ENCODE measurements around the gene PHACTR3. TPM values are rescaled to one million over a fixed set of nuclear protein-coding genes. Genes with fewer than 3 reads are reported as not detected.
A peak's percentile ranks its signal among the peaks of the same experiment; 100 is the strongest.

Gene PHACTR3
- total RNA-seq, 3 donors from 2014 or later, result 0.41 to 3.4 (median 1.1) TPM

DNA sequence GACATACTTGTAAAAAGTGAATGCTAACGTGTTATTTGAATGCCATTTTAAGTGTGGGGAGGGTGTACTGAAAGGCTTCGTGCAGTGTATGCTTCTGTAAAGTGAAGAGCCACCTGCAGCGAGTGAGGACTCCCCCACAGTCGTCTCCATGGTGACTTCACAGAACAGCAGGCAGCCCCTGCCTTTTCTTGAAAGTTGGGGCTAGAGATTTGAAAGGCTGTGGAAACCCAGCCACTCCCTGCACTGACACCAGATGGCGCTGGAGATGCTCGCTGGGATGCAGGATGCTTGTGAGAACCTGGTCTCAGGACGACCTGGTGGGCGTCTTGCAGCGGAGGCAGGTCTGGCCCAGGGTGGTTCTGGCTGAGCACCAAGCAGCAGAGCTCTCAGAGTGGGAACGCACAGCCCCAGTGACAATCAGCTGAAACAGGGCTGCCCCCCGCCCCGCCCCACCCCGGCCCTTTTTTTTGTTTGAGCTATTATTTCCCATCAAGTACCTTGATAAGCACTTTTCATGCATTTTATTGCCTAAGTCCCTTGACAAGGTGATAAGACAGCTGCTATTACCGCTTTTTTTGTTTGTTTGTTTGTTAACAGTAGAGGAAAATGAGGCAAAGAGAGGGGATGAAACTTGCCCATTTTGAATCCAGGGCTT is 178.8 kb downstream of the PHACTR3 start:
- no peaks in the 10 kb centered on the region for H3K36me3 ChIP-seq (ENCODE audit: low read depth)
- H3K9me3 ChIP-seq, result no peaks in the 10 kb centered on the region
- TF ChIP-seq CTCF (IDR thresholded peaks at IDR 0.05), result peak; percentile 57
- DNase-seq, result peak in 2 of 3 donors; percentile 66 to 76
- intact Hi-C loops (cut with DNase I, micrococcal nuclease), result no loop called here
- H3K4me3 ChIP-seq, result no peak overlapping the region
- H3K4me1 ChIP-seq (ENCODE audit: low read depth), result no peaks in the 10 kb centered on the region
- peak; percentile 73 for ATAC-seq

- no peak for TF ChIP-seq CTCF (IDR thresholded peaks at IDR 0.05)
- no peak for DNase-seq
- Histone ChIP-seq H3K9me3 (no peaks in the 10 kb centered on the region), H3K36me3 (ENCODE audit: low read depth) (no peaks in the 10 kb centered on the region), H3K4me3 (no peak overlapping the region), H3K4me1 (ENCODE audit: low read depth) (no peaks in the 10 kb centered on the region)
- intact Hi-C loops (cut with DNase I, micrococcal nuclease), result no loop called here
- no peak for ATAC-seq
These were observed 179.3 kb downstream of the PHACTR3 start for GRCh38 chr20:59783641-59784010.

DNA sequence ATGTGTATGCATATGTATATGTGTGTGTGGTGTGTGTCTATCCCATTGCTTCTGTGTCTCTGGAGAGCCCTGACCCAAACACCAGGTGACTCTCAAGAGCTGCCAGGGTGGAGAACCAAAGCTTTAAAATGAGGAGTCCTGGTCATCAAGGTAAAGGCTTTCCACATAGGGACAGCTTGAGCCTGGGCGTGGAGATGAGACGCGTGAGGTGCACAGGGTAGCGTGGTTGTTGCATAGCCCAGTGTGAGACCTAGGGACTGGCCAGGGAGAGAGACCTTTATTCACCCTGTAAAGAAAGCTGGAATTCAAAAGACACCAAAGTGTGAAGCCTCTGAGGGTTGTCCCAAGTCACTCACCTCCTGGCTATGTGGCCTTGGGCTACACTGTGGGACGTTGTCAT is 180.0 kb downstream of the PHACTR3 start:
- no peak for ATAC-seq
- H3K9me3 ChIP-seq, result no peaks in the 10 kb centered on the region
- DNase-seq, result no peak
- intact Hi-C loops (cut with DNase I, micrococcal nuclease), result no loop called here
- no peak for TF ChIP-seq CTCF (IDR thresholded peaks at IDR 0.05)
- H3K4me1 ChIP-seq (ENCODE audit: low read depth), result no peaks in the 10 kb centered on the region
- H3K4me3 ChIP-seq, result no peak overlapping the region
- H3K36me3 ChIP-seq (ENCODE audit: low read depth), result no peaks in the 10 kb centered on the region

DNA sequence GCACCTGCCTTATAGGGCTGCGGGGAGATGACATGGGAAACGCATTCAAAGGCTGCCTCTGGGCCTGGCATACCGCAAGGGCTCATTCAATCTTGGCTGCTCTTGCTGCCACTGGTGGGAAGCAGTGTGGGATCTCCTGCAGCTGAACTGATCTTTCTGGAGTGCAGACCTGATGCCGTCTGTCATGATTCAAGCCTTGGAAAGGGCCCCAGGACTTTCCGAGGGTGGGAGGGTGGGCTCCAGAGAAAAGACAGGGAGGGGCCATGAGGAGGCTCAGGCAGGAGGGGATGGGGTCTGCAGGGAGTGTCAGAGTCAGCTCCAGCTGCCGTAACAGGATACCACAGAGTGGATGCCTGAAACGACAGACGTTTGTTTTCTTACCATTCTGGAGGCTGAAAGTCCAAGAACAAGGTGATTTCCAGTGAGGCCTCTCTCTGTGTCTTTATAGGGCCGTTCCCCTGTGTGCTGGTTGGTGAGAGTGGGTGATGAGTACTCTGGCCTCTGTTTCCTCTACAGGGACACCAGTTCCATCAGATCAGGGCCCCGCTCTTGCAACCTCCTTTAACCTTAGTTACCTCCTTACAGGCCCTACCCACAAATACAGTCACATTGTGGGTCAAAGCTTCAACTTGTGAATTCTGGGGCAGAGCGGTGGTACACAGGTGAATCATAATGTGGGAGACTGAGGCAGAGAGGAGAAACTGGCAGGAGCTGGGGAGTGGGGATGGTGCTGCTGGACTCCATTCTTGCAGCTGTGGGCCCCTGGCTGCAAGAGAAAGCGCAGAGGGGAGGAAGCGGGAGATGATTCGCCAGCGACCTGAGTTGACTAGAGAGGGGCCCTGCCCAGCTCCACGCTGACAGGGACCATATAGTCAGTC is 180.7 kb downstream of the PHACTR3 start:
- intact Hi-C loops (cut with DNase I, micrococcal nuclease), result no loop called here
- DNase-seq (no peak), ATAC-seq (no peak)
- no peaks in the 10 kb centered on the region for H3K9me3 ChIP-seq
- no peak overlapping the region for H3K4me3 ChIP-seq
- H3K4me1 ChIP-seq (ENCODE audit: low read depth), result no peaks in the 10 kb centered on the region
- TF ChIP-seq CTCF (IDR thresholded peaks at IDR 0.05), result no peak
- no peaks in the 10 kb centered on the region for H3K36me3 ChIP-seq (ENCODE audit: low read depth)

GRCh38 chr20:59785669-59785959 is 181.3 kb downstream of the PHACTR3 start:
- intact Hi-C loops (cut with DNase I, micrococcal nuclease), result no loop called here
- ATAC-seq (no peak), DNase-seq (no peak)
- Histone ChIP-seq H3K4me1 (ENCODE audit: low read depth) (no peaks in the 10 kb centered on the region), H3K4me3 (no peak overlapping the region), H3K9me3 (no peaks in the 10 kb centered on the region), H3K36me3 (ENCODE audit: low read depth) (no peaks in the 10 kb centered on the region)
- TF ChIP-seq CTCF (IDR thresholded peaks at IDR 0.05), result no peak
